Large intestine (tissue), 3 donors: ENCODE measurements around the gene GLE1. TPM values are rescaled to one million over a fixed set of nuclear protein-coding genes. Genes with fewer than 3 reads are reported as not detected.
"Not testable (repeated sequence)": the region's sequence is repeated elsewhere in the genome, so short reads cannot be mapped to it uniquely, and the experiment has no call there.

Experiments used
- DNase-seq, 2 donors: peaks; one replicate each; pipeline versions ENCODE4 v3.0.0 to v3.0.0-alpha.2; 2013
- H3K27ac ChIP-seq: one replicate; pipeline ENCODE4 v1.5.1; 2013; ENCODE audit warnings: low read length
- H3K27me3 ChIP-seq: 2 replicates; pipeline ENCODE4 v1.6.1; 2013; ENCODE audit warnings: low read length; ENCODE audit not compliant: control insufficient read depth, insufficient read depth
- H3K36me3 ChIP-seq: 2 replicates; pipeline ENCODE4 v1.6.1; 2013; ENCODE audit warnings: low read length; ENCODE audit not compliant: control insufficient read depth, insufficient read depth
- H3K4me1 ChIP-seq: one replicate; pipeline ENCODE4 v1.6.1; 2013; ENCODE audit warnings: low read length; ENCODE audit not compliant: control insufficient read depth, insufficient read depth
- H3K4me3 ChIP-seq: one replicate; pipeline ENCODE4 v1.5.1; 2013; ENCODE audit warnings: low read length
- H3K9me3 ChIP-seq: one replicate; pipeline ENCODE4 v1.6.1; 2013; ENCODE audit warnings: mild to moderate bottlenecking, low read depth, low read length, moderate library complexity; ENCODE audit not compliant: control insufficient read depth
- WGBS: methylation state at CpG from one replicate; pipeline ENCODE4 v1.1.5; 2013; ENCODE audit warnings: low lambda C conversion rate; ENCODE audit not compliant: insufficient coverage; 5-methylcytosine and 5-hydroxymethylcytosine counted together
- polyA plus RNA-seq: library from polyadenylated mRNA; unstranded; fragments of 120-200 nt; gene quantifications from one replicate; pipeline ENCODE4 v1.2.1, GENCODE V29; 2013

The GLE1 gene
- polyA plus RNA-seq, 1 donor, result 26.9 TPM

DNA sequence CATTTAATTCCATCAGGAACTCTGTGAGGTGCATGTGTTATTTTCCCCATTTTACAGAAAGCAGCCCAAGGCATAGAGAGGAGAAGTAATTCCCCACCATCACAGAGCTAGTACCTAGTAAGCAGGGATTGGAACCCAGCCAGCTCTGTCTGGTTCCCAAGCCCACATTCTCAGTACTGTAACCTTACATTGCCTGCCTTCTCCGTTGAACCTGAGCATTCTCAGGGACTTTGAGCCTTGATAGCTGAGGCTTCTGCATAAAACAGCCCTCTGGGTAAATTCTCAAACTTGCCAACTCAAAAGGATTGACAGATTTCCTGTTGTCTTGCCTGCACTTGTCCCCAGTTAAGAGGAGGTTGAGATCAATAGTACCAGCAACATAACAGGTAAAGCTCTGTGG, 9.2 kb upstream of the GLE1 start:
- no peak overlapping the region for H3K4me3 ChIP-seq
- H3K36me3 ChIP-seq, result peaks cover 44% of the 10 kb centered on the region
- no peaks in the 10 kb centered on the region for H3K27me3 ChIP-seq
- DNase-seq, result peak; percentile 57 to 79
- no peaks in the 10 kb centered on the region for H3K9me3 ChIP-seq
- peak overlapping the region; percentile 34 for H3K27ac ChIP-seq
- no CpG with 5 or more reads among the region's 1 CpG for WGBS
- peaks cover 23% of the 10 kb centered on the region for H3K4me1 ChIP-seq

GRCh38 chr9:128495804-128496417, 8.6 kb upstream of the GLE1 start:
- Histone ChIP-seq H3K27ac (peak overlapping the region; percentile 34), H3K36me3 (peaks cover 44% of the 10 kb centered on the region), H3K4me1 (peaks cover 23% of the 10 kb centered on the region), H3K4me3 (no peak overlapping the region), H3K9me3 (no peaks in the 10 kb centered on the region), H3K27me3 (no peaks in the 10 kb centered on the region)
- peak in 1 of 2 donors; percentile 33 for DNase-seq
- WGBS, result no CpG with 5 or more reads among the region's 6 CpGs

- WGBS, result 100% methylated on average over 2 of the region's 11 CpGs
- no peaks in the 10 kb centered on the region for H3K9me3 ChIP-seq
- peaks cover 39% of the 10 kb centered on the region for H3K36me3 ChIP-seq
- no peak overlapping the region for H3K4me3 ChIP-seq
- peaks cover 23% of the 10 kb centered on the region for H3K4me1 ChIP-seq
- no peak for DNase-seq
- H3K27ac ChIP-seq, result no peak overlapping the region
- no peaks in the 10 kb centered on the region for H3K27me3 ChIP-seq
These were observed 6.5 kb upstream of the GLE1 start for GRCh38 chr9:128497824-128498610.

- Histone ChIP-seq H3K27me3 (no peaks in the 10 kb centered on the region), H3K36me3 (peaks cover 39% of the 10 kb centered on the region), H3K27ac (no peak overlapping the region), H3K4me3 (no peak overlapping the region), H3K4me1 (peaks cover 26% of the 10 kb centered on the region), H3K9me3 (no peaks in the 10 kb centered on the region)
- no peak for DNase-seq
- WGBS, result no CpG with 5 or more reads among the region's 9 CpGs
These were observed 5.6 kb upstream of the GLE1 start for GRCh38 chr9:128498911-128499310.

DNA sequence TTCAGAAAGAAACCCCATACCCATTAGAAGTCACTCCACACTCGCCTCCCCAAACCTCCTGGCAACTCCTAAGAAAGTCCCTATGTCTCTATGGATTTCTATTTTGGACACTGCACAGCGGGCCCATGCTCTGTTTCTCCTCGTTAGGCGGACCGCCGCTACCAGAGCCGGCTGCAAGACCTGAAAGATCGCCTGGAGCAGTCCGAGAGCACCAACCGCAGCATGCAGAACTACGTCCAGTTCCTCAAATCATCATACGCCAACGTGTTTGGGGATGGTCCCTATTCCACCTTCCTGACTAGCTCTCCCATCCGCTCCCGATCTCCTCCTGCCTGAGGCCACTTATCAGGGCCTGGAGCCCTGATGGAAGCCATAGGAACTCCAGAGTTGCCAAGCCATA, 4.6 kb upstream of the GLE1 start:
- 100% methylated on average over 1 of the region's 15 CpGs for WGBS
- Histone ChIP-seq H3K27ac (no peak overlapping the region), H3K36me3 (peaks cover 32% of the 10 kb centered on the region), H3K9me3 (no peaks in the 10 kb centered on the region), H3K4me3 (no peak overlapping the region), H3K4me1 (peaks cover 20% of the 10 kb centered on the region), H3K27me3 (no peaks in the 10 kb centered on the region)
- no peak for DNase-seq

DNA sequence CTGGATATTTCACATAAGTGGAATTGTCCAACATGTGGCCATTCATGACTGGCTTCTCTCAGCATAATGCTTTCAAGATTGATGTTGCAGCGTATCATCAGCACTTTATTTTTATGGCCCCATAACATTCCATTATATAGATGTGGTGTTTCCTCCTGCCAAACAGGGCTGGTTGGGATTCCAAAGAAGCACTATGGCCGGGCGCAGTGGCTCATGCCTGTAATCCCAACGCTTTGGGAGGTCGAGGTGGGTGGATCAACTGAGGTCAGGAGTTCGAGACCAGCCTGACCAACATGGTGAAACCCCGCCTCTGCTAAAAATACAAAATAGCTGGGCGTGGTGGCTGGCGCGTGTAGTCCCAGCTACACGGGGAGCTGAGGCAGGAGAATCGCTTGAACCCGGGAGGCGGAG, 1.1 kb upstream of the GLE1 start:
- no CpG with 5 or more reads among the region's 14 CpGs for WGBS
- Histone ChIP-seq H3K4me3 (peak overlapping the region; percentile 99), H3K36me3 (peaks cover 17% of the 10 kb centered on the region)
- not testable (repeated sequence) for H3K4me1 ChIP-seq, H3K27ac ChIP-seq, H3K27me3 ChIP-seq, DNase-seq, H3K9me3 ChIP-seq

DNA sequence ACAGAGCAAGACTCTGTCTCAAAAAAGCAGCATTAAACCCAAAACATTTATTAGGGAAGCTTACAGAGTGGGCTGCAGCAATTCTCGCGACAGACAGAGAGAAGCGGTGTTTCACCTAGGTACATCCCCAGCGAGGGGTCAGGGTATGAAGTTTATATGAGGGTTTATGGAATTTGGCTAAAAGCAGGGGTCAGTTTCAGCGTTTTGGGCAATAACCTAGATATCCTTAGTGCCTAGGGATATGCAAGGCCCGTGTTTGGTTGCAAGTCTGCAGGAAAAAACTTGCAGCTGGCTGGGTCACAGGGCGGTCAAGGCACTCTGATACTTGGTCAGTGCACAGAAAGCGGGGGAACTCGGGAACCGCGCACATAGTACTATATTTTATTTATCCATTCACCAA, 649 bp upstream of the GLE1 start:
- DNase-seq, result peak in 1 of 2 donors; percentile 34
- Histone ChIP-seq H3K4me1 (peaks cover 9% of the 10 kb centered on the region), H3K27me3 (no peaks in the 10 kb centered on the region), H3K9me3 (no peaks in the 10 kb centered on the region), H3K4me3 (peak overlapping the region; percentile 99), H3K36me3 (peaks cover 14% of the 10 kb centered on the region), H3K27ac (peak overlapping the region; percentile 89)
- 0% methylated on average over 1 of the region's 11 CpGs for WGBS

GRCh38 chr9:128505414-128505765, 871 bp downstream of the GLE1 start:
- H3K27me3 ChIP-seq, result no peaks in the 10 kb centered on the region
- no CpG with 5 or more reads among the region's 6 CpGs for WGBS
- peak overlapping the region; percentile 99 for H3K4me3 ChIP-seq
- peak overlapping the region; percentile 89 for H3K27ac ChIP-seq
- peaks cover 18% of the 10 kb centered on the region for H3K36me3 ChIP-seq
- peaks cover 9% of the 10 kb centered on the region for H3K4me1 ChIP-seq
- H3K9me3 ChIP-seq, result no peaks in the 10 kb centered on the region
- no peak for DNase-seq

GRCh38 chr9:128505906-128506305, 1.4 kb downstream of the GLE1 start:
- not testable (repeated sequence) for H3K4me1 ChIP-seq, H3K27ac ChIP-seq, DNase-seq, H3K27me3 ChIP-seq, H3K9me3 ChIP-seq, H3K4me3 ChIP-seq
- WGBS, result 100% methylated on average over 1 of the region's 12 CpGs
- peaks cover 23% of the 10 kb centered on the region for H3K36me3 ChIP-seq

DNA sequence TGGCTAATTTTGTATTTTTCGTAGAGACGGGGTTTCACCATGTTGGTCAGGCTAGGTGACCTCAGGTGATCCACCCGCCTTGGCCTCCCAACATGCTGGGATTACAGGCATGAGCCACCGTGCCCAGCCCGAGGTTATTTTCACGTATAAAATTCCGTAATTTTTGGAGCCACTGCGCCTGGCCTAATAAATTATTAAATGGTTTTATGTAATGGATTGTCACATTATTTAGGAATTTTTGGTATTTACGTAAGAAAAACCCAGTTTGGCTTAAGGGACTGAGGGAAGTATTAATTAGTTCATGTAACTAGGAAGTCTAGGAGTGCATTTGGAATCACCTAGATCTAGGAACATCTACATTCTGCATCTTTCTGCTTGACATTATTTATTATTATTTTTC, 8.3 kb downstream of the GLE1 start:
- no peak for DNase-seq
- H3K27me3 ChIP-seq, result no peaks in the 10 kb centered on the region
- H3K9me3 ChIP-seq, result no peaks in the 10 kb centered on the region
- peaks cover 53% of the 10 kb centered on the region for H3K36me3 ChIP-seq
- H3K27ac ChIP-seq, result no peak overlapping the region
- WGBS, result no CpG with 5 or more reads among the region's 9 CpGs
- no peak overlapping the region for H3K4me3 ChIP-seq
- H3K4me1 ChIP-seq, result no peaks in the 10 kb centered on the region

DNA sequence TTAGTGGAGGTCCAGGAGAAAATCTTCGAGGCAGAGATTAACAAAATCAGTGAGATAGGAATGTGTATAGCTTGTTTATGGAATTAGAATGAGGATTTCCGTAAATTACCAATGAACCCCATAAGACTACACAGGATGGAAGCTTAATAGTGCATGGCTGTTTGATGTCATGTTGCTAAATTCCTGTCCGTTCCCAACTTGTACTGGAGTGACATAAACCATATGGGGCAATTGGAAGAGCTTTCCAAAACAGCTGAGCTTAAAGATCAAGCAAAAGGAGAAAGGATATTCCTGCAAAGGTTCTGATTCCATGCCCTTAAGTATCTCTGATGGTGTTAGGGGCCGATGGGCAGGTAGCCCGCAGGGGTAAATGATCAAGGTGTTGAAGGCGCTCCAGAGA, 17.4 kb downstream of the GLE1 start:
- Histone ChIP-seq H3K9me3 (no peaks in the 10 kb centered on the region), H3K27ac (no peak overlapping the region), H3K36me3 (peaks cover 46% of the 10 kb centered on the region), H3K4me1 (no peaks in the 10 kb centered on the region), H3K27me3 (no peaks in the 10 kb centered on the region), H3K4me3 (no peak overlapping the region)
- no peak for DNase-seq
- WGBS, result 100% methylated on average over 1 of the region's 6 CpGs
